H1 (cell line): ENCODE data around the gene MLLT6.

Experiments used
- ASH2L ChIP-seq: fragments of 200-600, 300-600 bp; sonication (generic); IDR thresholded peaks from one replicate; pipeline ENCODE4 v1.7.1; 2017; ENCODE audit warnings: low read length
- ATF2 ChIP-seq: IDR thresholded peaks from 2 replicates; pipeline ENCODE4 v1.6.1; 2012; ENCODE audit warnings: low read length, inconsistent platforms
- CTCF ChIP-seq, 3 experiments: IDR thresholded peaks; 1 replicate in 2 of 3; 2 replicates in 1 of 3; pipeline versions ENCODE4 v1.5.1 to v1.6.1; 2011; ENCODE audit warnings: low read length in 3 of 3, mild to moderate bottlenecking in 3 of 3, inconsistent platforms in 2 of 3, low read depth in 1 of 3, moderate library complexity in 1 of 3; ENCODE audit not compliant: insufficient read depth in 1 of 3; ENCODE audit errors: control extremely low read depth in 1 of 3
- EGR1 ChIP-seq: IDR thresholded peaks from 2 replicates; pipeline ENCODE4 v1.6.1; 2011; ENCODE audit warnings: low read depth, low read length, borderline replicate concordance
- KDM1A ChIP-seq: fragments of 200-600, 300-600 bp; sonication (generic); IDR thresholded peaks from 2 replicates; pipeline ENCODE4 v1.7.1; 2016; ENCODE audit warnings: mild to moderate bottlenecking, low read length, borderline replicate concordance
- MAFK ChIP-seq: IDR thresholded peaks from 2 replicates; pipeline ENCODE4 v1.6.1; 2012; ENCODE audit warnings: low read depth, mild to moderate bottlenecking, improper control_type of control experiment, low read length
- POLR2A ChIP-seq, 2 experiments: IDR thresholded peaks; 1 replicate in 1 of 2; 2 replicates in 1 of 2; pipeline ENCODE4 v1.6.1; 2011; ENCODE audit warnings: low read depth in 2 of 2, low read length in 2 of 2, mild to moderate bottlenecking in 2 of 2; ENCODE audit errors: control extremely low read depth in 1 of 2
- POLR2AphosphoS5 ChIP-seq: IDR thresholded peaks from 2 replicates; pipeline ENCODE4 v1.6.1; 2011; ENCODE audit warnings: low read depth, low read length
- SUZ12 ChIP-seq: fragments of 200-600 bp; sonication (generic); IDR thresholded peaks from 2 replicates; pipeline ENCODE4 v1.6.1; 2012; ENCODE audit warnings: mild to moderate bottlenecking, inconsistent platforms, low read length, moderate library complexity, mixed read lengths

- TF ChIP-seq SUZ12 (no peak), POLR2A (IDR thresholded peaks at IDR 0.05; ENCODE audit: control extremely low read depth in 1 of 2, low read depth in 2 of 2, low read length in 2 of 2) (no peak), ATF2 (no peak), ASH2L (no peak), KDM1A (no peak), MAFK (no peak), CTCF (IDR thresholded peaks at IDR 0.05; ENCODE audit: control extremely low read depth in 1 of 3, insufficient read depth in 1 of 3, low read depth in 1 of 3, low read length in 3 of 3) (no peak), POLR2AphosphoS5 (no peak), EGR1 (no peak)
These were observed 68.2 kb downstream of the MLLT6 start for GRCh38 chr17:38773258-38773657.
